ENCODE measurements around the gene MBD3L3. TPM values are rescaled to one million over a fixed set of nuclear protein-coding genes. Genes with fewer than 3 reads are reported as not detected.
"Not testable (repeated sequence)": the region's sequence is repeated elsewhere in the genome, so short reads cannot be mapped to it uniquely, and the experiment has no call there.

Gene MBD3L3
- polyA plus RNA-seq (2012; ENCODE audit: insufficient read depth, insufficient read length) = not detected

GRCh38 chr19:7058576-7058975, at the start of gene MBD3L3:
MBD3L3 (minus strand) TSS chr19:7058676; CDS start chr19:7058605, 71 bp downstream.
- not testable (repeated sequence) for H3K4me3 ChIP-seq (ENCODE audit: low read length); DNase-seq (ENCODE audit: low read depth, low spot score)

- no peak for DNase-seq (ENCODE audit: low read depth, low spot score)
- no peak overlapping the region for H3K4me3 ChIP-seq (ENCODE audit: low read length)
Measured at GRCh38 chr19:7106711-7107657, 48.5 kb upstream of the MBD3L3 start.

- no peak overlapping the region for H3K4me3 ChIP-seq (ENCODE audit: low read length)
- DNase-seq (ENCODE audit: low read depth, low spot score) = no peak
Measured at GRCh38 chr19:7104747-7105447, 46.4 kb upstream of the MBD3L3 start.

GRCh38 chr19:7101498-7102253, 43.2 kb upstream of the MBD3L3 start:
- peak; percentile 75 for DNase-seq (ENCODE audit: low read depth, low spot score)
- H3K4me3 ChIP-seq (ENCODE audit: low read length) = no peak overlapping the region

GRCh38 chr19:7099597-7099921, 41.1 kb upstream of the MBD3L3 start:
- H3K4me3 ChIP-seq (ENCODE audit: low read length) = peak overlapping the region; percentile 76
- no peak for DNase-seq (ENCODE audit: low read depth, low spot score)

- DNase-seq (ENCODE audit: low read depth, low spot score) = peak; percentile 86
- peak overlapping the region; percentile 76 for H3K4me3 ChIP-seq (ENCODE audit: low read length)
Measured at GRCh38 chr19:7098701-7099596, 40.5 kb upstream of the MBD3L3 start.

- DNase-seq (ENCODE audit: low read depth, low spot score) = no peak
- H3K4me3 ChIP-seq (ENCODE audit: low read length) = peak overlapping the region; percentile 76; the same call in 1 of the 2 replicates
Measured at GRCh38 chr19:7098096-7098495, 39.6 kb upstream of the MBD3L3 start.

GRCh38 chr19:7088999-7089398, 30.5 kb upstream of the MBD3L3 start:
- DNase-seq (ENCODE audit: low read depth, low spot score) = peak; percentile 68
- H3K4me3 ChIP-seq (ENCODE audit: low read length) = no peak overlapping the region

- no peak overlapping the region for H3K4me3 ChIP-seq (ENCODE audit: low read length)
- no peak for DNase-seq (ENCODE audit: low read depth, low spot score)
Measured at GRCh38 chr19:7083076-7083956, 24.8 kb upstream of the MBD3L3 start.

GRCh38 chr19:7078008-7078407, 19.5 kb upstream of the MBD3L3 start:
- H3K4me3 ChIP-seq (ENCODE audit: low read length) = no peak overlapping the region
- DNase-seq (ENCODE audit: low read depth, low spot score) = no peak

- DNase-seq (ENCODE audit: low read depth, low spot score) = no peak
- no peak overlapping the region for H3K4me3 ChIP-seq (ENCODE audit: low read length)
Measured at GRCh38 chr19:7076151-7076550, 17.7 kb upstream of the MBD3L3 start.

GRCh38 chr19:7074705-7075282, 16.3 kb upstream of the MBD3L3 start:
- DNase-seq (ENCODE audit: low read depth, low spot score) = no peak
- H3K4me3 ChIP-seq (ENCODE audit: low read length) = no peak overlapping the region

- DNase-seq (ENCODE audit: low read depth, low spot score) = no peak
- H3K4me3 ChIP-seq (ENCODE audit: low read length) = no peak overlapping the region
Measured at GRCh38 chr19:7072541-7072940, 14.1 kb upstream of the MBD3L3 start.

- DNase-seq (ENCODE audit: low read depth, low spot score) = no peak
- peak overlapping the region; percentile 93 for H3K4me3 ChIP-seq (ENCODE audit: low read length)
Measured at GRCh38 chr19:7069904-7070226, 11.4 kb upstream of the MBD3L3 start.

GRCh38 chr19:7069042-7069903, 10.8 kb upstream of the MBD3L3 start, which contains the start of gene ZNF557:
ZNF557 (plus strand) TSS chr19:7069703; CDS start chr19:7075075, 5,372 bp downstream.
- H3K4me3 ChIP-seq (ENCODE audit: low read length) = peak within 1 kb of the TSS; percentile 93
- peak; percentile 96 for DNase-seq (ENCODE audit: low read depth, low spot score)

- DNase-seq (ENCODE audit: low read depth, low spot score) = no peak
- H3K4me3 ChIP-seq (ENCODE audit: low read length) = peak overlapping the region; percentile 33
Measured at GRCh38 chr19:7068599-7068998, 10.1 kb upstream of the MBD3L3 start.

All from Jurkat, Clone E6-1 (cell line).